ENCODE measurements around the gene PRSS36.

- TF ChIP-seq CTCF (IDR thresholded peaks at IDR 0.05; ENCODE audit: low read depth, low read length, poor library complexity, severe bottlenecking) (no peak), EZH2phosphoT487 (IDR thresholded peaks at IDR 0.05; ENCODE audit: borderline replicate concordance, low read length) (no peak)
These were observed 31.4 kb downstream of the PRSS36 start for GRCh38 chr16:31118223-31119155.
